ENCODE results near the gene PARVB. TPM values are rescaled to one million over a fixed set of nuclear protein-coding genes. Genes with fewer than 3 reads are reported as not detected.

The PARVB gene
- total RNA-seq, 2 donors from 2014 or later, result 7.3 to 9.2 TPM

DNA sequence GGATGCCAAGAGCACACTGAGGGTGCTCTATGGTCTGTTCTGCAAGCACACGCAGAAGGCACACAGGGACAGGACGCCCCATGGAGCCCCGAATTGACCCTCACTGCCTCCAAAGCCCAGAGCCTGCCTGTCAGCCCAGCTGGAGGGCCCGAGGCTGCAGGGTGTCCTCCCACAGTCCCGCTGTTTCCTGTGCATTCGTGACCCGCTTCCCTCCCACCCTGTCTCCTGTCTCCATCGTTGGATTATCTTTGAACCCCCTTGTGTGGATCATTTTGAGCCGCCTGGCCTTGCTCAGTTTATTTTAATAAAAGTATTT lies 182.2 kb downstream of the PARVB start:
- Histone ChIP-seq H3K36me3 (replicated peaks in 1 of 2; ENCODE audit: insufficient read depth in 1 of 2, low read depth in 2 of 2) (no peaks in the 10 kb centered on the region), H3K27ac (no peak overlapping the region), H3K4me1 (no peaks in the 10 kb centered on the region), H3K9me3 (no peaks in the 10 kb centered on the region), H3K27me3 (no peaks in the 10 kb centered on the region), H3K4me3 (no peak overlapping the region)
- TF ChIP-seq CTCF (IDR thresholded peaks at IDR 0.05) (no peak), POLR2A (IDR thresholded peaks at IDR 0.05) (no peak)
- ATAC-seq (no peak), DNase-seq (no peak)
- WGBS, 2 donors, result 75 to 76% methylated on average over 8 to 9 of the region's 9 CpGs
- intact Hi-C loops (cut with DNase I), result no loop called here

- ATAC-seq, result no peak
- Histone ChIP-seq H3K4me1 (no peaks in the 10 kb centered on the region), H3K9me3 (no peaks in the 10 kb centered on the region), H3K27ac (no peak overlapping the region), H3K27me3 (no peaks in the 10 kb centered on the region), H3K36me3 (replicated peaks in 1 of 2; ENCODE audit: insufficient read depth in 1 of 2, low read depth in 2 of 2) (no peaks in the 10 kb centered on the region), H3K4me3 (no peak overlapping the region)
- intact Hi-C loops (cut with DNase I), result no loop called here
- no peak for DNase-seq
- 64 to 80% methylated on average over 4 to 7 of the region's 8 CpGs for WGBS, 2 donors
- no peak for TF ChIP-seq CTCF (IDR thresholded peaks at IDR 0.05)
- TF ChIP-seq POLR2A (IDR thresholded peaks at IDR 0.05), result no peak
Measured at GRCh38 chr22:44206696-44207095, 182.6 kb downstream of the PARVB start.

DNA sequence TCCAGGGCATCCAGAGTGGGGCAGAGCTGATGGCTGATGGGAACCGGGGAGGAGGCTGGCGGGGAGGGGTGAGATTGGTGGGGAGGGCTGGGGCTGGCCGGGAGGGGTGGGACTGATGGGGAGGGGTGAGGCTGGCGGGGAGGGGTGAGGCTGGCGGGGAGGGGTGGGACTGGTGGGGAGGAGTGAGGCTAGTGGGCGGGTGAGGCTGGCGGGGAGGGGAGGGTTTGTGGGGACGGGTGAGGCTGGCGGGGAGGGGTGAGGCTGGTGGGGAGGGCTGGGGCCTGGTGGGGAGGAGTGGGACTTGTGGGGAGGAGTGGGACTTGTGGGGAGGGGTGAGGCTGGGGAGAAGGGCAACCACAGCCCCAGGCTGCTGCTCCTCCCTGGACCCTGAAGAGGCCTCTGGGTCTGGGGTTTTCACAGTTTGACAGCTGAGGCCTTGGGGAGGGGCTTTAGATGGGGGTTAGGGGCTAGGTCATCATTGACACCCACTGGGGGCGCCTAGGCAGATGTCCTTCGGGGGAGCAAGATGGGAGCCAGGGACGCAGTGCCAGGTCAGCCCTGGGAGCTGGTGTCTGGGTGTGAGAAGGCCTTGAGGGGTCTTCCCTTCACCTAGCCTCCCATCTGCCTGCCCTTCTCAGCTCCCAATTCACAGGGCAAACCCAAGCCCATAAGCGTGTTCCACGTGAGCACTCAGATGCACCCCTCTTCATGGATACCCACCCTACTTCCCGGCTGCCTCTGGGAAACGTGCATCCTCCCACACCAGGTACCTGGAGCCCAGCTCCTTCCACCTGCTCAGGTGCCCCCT lies 183.3 kb downstream of the PARVB start:
- Histone ChIP-seq H3K36me3 (replicated peaks in 1 of 2; ENCODE audit: insufficient read depth in 1 of 2, low read depth in 2 of 2) (no peaks in the 10 kb centered on the region), H3K9me3 (no peaks in the 10 kb centered on the region), H3K4me1 (no peaks in the 10 kb centered on the region), H3K27ac (no peak overlapping the region), H3K27me3 (no peaks in the 10 kb centered on the region), H3K4me3 (no peak overlapping the region)
- intact Hi-C loops (cut with DNase I), result no loop called here
- 73 to 84% methylated on average over 7 to 9 of the region's 16 CpGs for WGBS, 2 donors
- ATAC-seq (no peak), DNase-seq (no peak)
- TF ChIP-seq CTCF (IDR thresholded peaks at IDR 0.05), result no peak
- TF ChIP-seq POLR2A (IDR thresholded peaks at IDR 0.05), result no peak

- ATAC-seq (no peak), DNase-seq (no peak)
- H3K4me3 ChIP-seq, result no peak overlapping the region
- TF ChIP-seq POLR2A (IDR thresholded peaks at IDR 0.05) (no peak), CTCF (IDR thresholded peaks at IDR 0.05) (no peak)
- no peaks in the 10 kb centered on the region for H3K4me1 ChIP-seq
- H3K27ac ChIP-seq, result no peak overlapping the region
- no peaks in the 10 kb centered on the region for H3K36me3 ChIP-seq (replicated peaks in 1 of 2; ENCODE audit: insufficient read depth in 1 of 2, low read depth in 2 of 2)
- H3K9me3 ChIP-seq, result no peaks in the 10 kb centered on the region
- 75 to 76% methylated on average over 4 of the region's 4 CpGs for WGBS, 2 donors
- H3K27me3 ChIP-seq, result no peaks in the 10 kb centered on the region
- intact Hi-C loops (cut with DNase I), result no loop called here
Measured at GRCh38 chr22:44207981-44208317, 183.8 kb downstream of the PARVB start.

GRCh38 chr22:44209343-44209742 lies 185.2 kb downstream of the PARVB start:
- no peaks in the 10 kb centered on the region for H3K4me1 ChIP-seq
- no peak overlapping the region for H3K4me3 ChIP-seq
- ATAC-seq (no peak), DNase-seq (no peak)
- no peaks in the 10 kb centered on the region for H3K27me3 ChIP-seq
- WGBS, 2 donors, result 63 to 75% methylated on average over 3 of the region's 3 CpGs
- no peak overlapping the region for H3K27ac ChIP-seq
- intact Hi-C loops (cut with DNase I), result no loop called here
- TF ChIP-seq CTCF (IDR thresholded peaks at IDR 0.05) (no peak), POLR2A (IDR thresholded peaks at IDR 0.05) (no peak)
- no peaks in the 10 kb centered on the region for H3K36me3 ChIP-seq (replicated peaks in 1 of 2; ENCODE audit: insufficient read depth in 1 of 2, low read depth in 2 of 2)
- no peaks in the 10 kb centered on the region for H3K9me3 ChIP-seq

All from body of pancreas (tissue), 4 donors.